ENCODE data around the gene IL12RB2.

Gene IL12RB2

GRCh38 chr1:67430358-67431155 lies 122.9 kb downstream of the IL12RB2 start, which contains the start of gene SERBP1:
SERBP1 (minus strand) TSS chr1:67430402; CDS start chr1:67430300, 102 bp downstream.
- Mint-ChIP-seq H3K27me3 (no peaks in the 10 kb centered on the region), H3K4me1 (ENCODE audit: low read depth) (peaks cover 50% of the 10 kb centered on the region), H3K27ac (peak within 1 kb of the TSS; percentile 95), H3K4me3 (peak within 1 kb of the TSS; percentile 97), H3K9me3 (no peaks in the 10 kb centered on the region), H3K36me3 (ENCODE audit: low read depth) (peaks cover 35% of the 10 kb centered on the region)
- intact Hi-C loops (cut with micrococcal nuclease), result loop anchor here (2.0 to 10.0 kb wide), 3 partner anchors 252 to 500 kb away; partner anchors contain the start of gene SLC35D1

GRCh38 chr1:67431156-67431765 lies 123.6 kb downstream of the IL12RB2 start:
- intact Hi-C loops (cut with micrococcal nuclease), result loop anchor here (2.0 to 10.0 kb wide), 3 partner anchors 251 to 500 kb away; partner anchors contain the start of gene SLC35D1
- Mint-ChIP-seq H3K27me3 (no peaks in the 10 kb centered on the region), H3K9me3 (no peaks in the 10 kb centered on the region), H3K4me1 (ENCODE audit: low read depth) (peaks cover 46% of the 10 kb centered on the region), H3K36me3 (ENCODE audit: low read depth) (peaks cover 28% of the 10 kb centered on the region), H3K4me3 (peak overlapping the region; percentile 97), H3K27ac (peak overlapping the region; percentile 95)

GRCh38 chr1:67431869-67432578 lies 124.4 kb downstream of the IL12RB2 start:
- Mint-ChIP-seq H3K4me1 (ENCODE audit: low read depth) (peaks cover 51% of the 10 kb centered on the region), H3K27ac (peak overlapping the region; percentile 4), H3K4me3 (no peak overlapping the region), H3K27me3 (no peaks in the 10 kb centered on the region), H3K36me3 (ENCODE audit: low read depth) (peaks cover 27% of the 10 kb centered on the region), H3K9me3 (no peaks in the 10 kb centered on the region)
- intact Hi-C loops (cut with micrococcal nuclease), result loop anchor here (2.0 to 10.0 kb wide), 3 partner anchors 250 to 501 kb away; partner anchors contain the start of gene SLC35D1

- Mint-ChIP-seq H3K27me3 (no peaks in the 10 kb centered on the region), H3K36me3 (ENCODE audit: low read depth) (peaks cover 27% of the 10 kb centered on the region), H3K4me3 (no peak overlapping the region), H3K4me1 (ENCODE audit: low read depth) (peaks cover 44% of the 10 kb centered on the region), H3K27ac (peak overlapping the region; percentile 18), H3K9me3 (no peaks in the 10 kb centered on the region)
- intact Hi-C loops (cut with micrococcal nuclease), result loop anchor here (5.0 to 10.0 kb wide), 2 partner anchors 250 to 378 kb away; partner anchors contain the start of gene SLC35D1
Measured at GRCh38 chr1:67432745-67433144, 125.1 kb downstream of the IL12RB2 start.

- H3K4me1 Mint-ChIP-seq (ENCODE audit: low read depth), result peaks cover 43% of the 10 kb centered on the region
- H3K27me3 Mint-ChIP-seq, result no peaks in the 10 kb centered on the region
- H3K27ac Mint-ChIP-seq, result peak overlapping the region; percentile 18
- no peak overlapping the region for H3K4me3 Mint-ChIP-seq
- no peaks in the 10 kb centered on the region for H3K9me3 Mint-ChIP-seq
- H3K36me3 Mint-ChIP-seq (ENCODE audit: low read depth), result peaks cover 23% of the 10 kb centered on the region
- intact Hi-C loops (cut with micrococcal nuclease), result loop anchor here (5.0 to 10.0 kb wide), 2 partner anchors 248 to 379 kb away; partner anchors contain the start of gene SLC35D1
Measured at GRCh38 chr1:67433837-67434236, 126.2 kb downstream of the IL12RB2 start.

- H3K9me3 Mint-ChIP-seq, result no peaks in the 10 kb centered on the region
- H3K36me3 Mint-ChIP-seq (ENCODE audit: low read depth), result peaks cover 17% of the 10 kb centered on the region
- no peaks in the 10 kb centered on the region for H3K27me3 Mint-ChIP-seq
- peaks cover 43% of the 10 kb centered on the region for H3K4me1 Mint-ChIP-seq (ENCODE audit: low read depth)
- H3K27ac Mint-ChIP-seq, result peak overlapping the region; percentile 18
- H3K4me3 Mint-ChIP-seq, result no peak overlapping the region
- intact Hi-C loops (cut with micrococcal nuclease), result loop anchor here (5.0 to 10.0 kb wide), 2 partner anchors 248 to 380 kb away; partner anchors contain the start of gene SLC35D1
Measured at GRCh38 chr1:67434491-67434890, 126.8 kb downstream of the IL12RB2 start.

- no peaks in the 10 kb centered on the region for H3K9me3 Mint-ChIP-seq
- H3K27me3 Mint-ChIP-seq, result no peaks in the 10 kb centered on the region
- H3K36me3 Mint-ChIP-seq (ENCODE audit: low read depth), result no peaks in the 10 kb centered on the region
- intact Hi-C loops (cut with micrococcal nuclease), result loop anchor here (10.0 kb wide), 1 partner anchor 382 kb away; the partner anchor contains the start of gene SLC35D1
- peaks cover 45% of the 10 kb centered on the region for H3K4me1 Mint-ChIP-seq (ENCODE audit: low read depth)
- H3K27ac Mint-ChIP-seq, result peak overlapping the region; percentile 14
- no peak overlapping the region for H3K4me3 Mint-ChIP-seq
Measured at GRCh38 chr1:67436511-67437055, 128.9 kb downstream of the IL12RB2 start.

GRCh38 chr1:67437961-67438360 lies 130.3 kb downstream of the IL12RB2 start:
- H3K4me1 Mint-ChIP-seq (ENCODE audit: low read depth), result peaks cover 43% of the 10 kb centered on the region
- intact Hi-C loops (cut with micrococcal nuclease), result loop anchor here (10.0 kb wide), 1 partner anchor 383 kb away; the partner anchor contains the start of gene SLC35D1
- H3K36me3 Mint-ChIP-seq (ENCODE audit: low read depth), result no peaks in the 10 kb centered on the region
- H3K4me3 Mint-ChIP-seq, result no peak overlapping the region
- H3K9me3 Mint-ChIP-seq, result no peaks in the 10 kb centered on the region
- H3K27ac Mint-ChIP-seq, result no peak overlapping the region
- no peaks in the 10 kb centered on the region for H3K27me3 Mint-ChIP-seq

- no peak overlapping the region for H3K4me3 Mint-ChIP-seq
- H3K9me3 Mint-ChIP-seq, result no peaks in the 10 kb centered on the region
- H3K27me3 Mint-ChIP-seq, result no peaks in the 10 kb centered on the region
- no peak overlapping the region for H3K27ac Mint-ChIP-seq
- peaks cover 28% of the 10 kb centered on the region for H3K4me1 Mint-ChIP-seq (ENCODE audit: low read depth)
- H3K36me3 Mint-ChIP-seq (ENCODE audit: low read depth), result no peaks in the 10 kb centered on the region
- intact Hi-C loops (cut with micrococcal nuclease), result loop anchor here (10.0 kb wide), 1 partner anchor 385 kb away; the partner anchor contains the start of gene SLC35D1
Measured at GRCh38 chr1:67439277-67440029, 131.8 kb downstream of the IL12RB2 start.

GRCh38 chr1:67440339-67440738 lies 132.7 kb downstream of the IL12RB2 start:
- Mint-ChIP-seq H3K36me3 (ENCODE audit: low read depth) (no peaks in the 10 kb centered on the region), H3K9me3 (no peaks in the 10 kb centered on the region), H3K4me3 (no peak overlapping the region), H3K4me1 (ENCODE audit: low read depth) (peaks cover 19% of the 10 kb centered on the region), H3K27me3 (no peaks in the 10 kb centered on the region), H3K27ac (no peak overlapping the region)
- intact Hi-C loops (cut with micrococcal nuclease), result no loop called here

GRCh38 chr1:67441183-67441582 lies 133.5 kb downstream of the IL12RB2 start:
- Mint-ChIP-seq H3K27ac (no peak overlapping the region), H3K4me1 (ENCODE audit: low read depth) (peaks cover 26% of the 10 kb centered on the region)

GRCh38 chr1:67441739-67442281 lies 134.1 kb downstream of the IL12RB2 start:
- intact Hi-C loops (cut with micrococcal nuclease), result no loop called here
- Mint-ChIP-seq H3K4me3 (no peak overlapping the region), H3K27ac (no peak overlapping the region), H3K36me3 (ENCODE audit: low read depth) (no peaks in the 10 kb centered on the region), H3K4me1 (ENCODE audit: low read depth) (peaks cover 23% of the 10 kb centered on the region), H3K27me3 (no peaks in the 10 kb centered on the region), H3K9me3 (no peaks in the 10 kb centered on the region)

More at GRCh38 chr1:67441183-67441582, 133.5 kb downstream of the IL12RB2 start:
- Mint-ChIP-seq H3K36me3 (ENCODE audit: low read depth) (no peaks in the 10 kb centered on the region), H3K27me3 (no peaks in the 10 kb centered on the region), H3K4me3 (no peak overlapping the region), H3K9me3 (no peaks in the 10 kb centered on the region)
- intact Hi-C loops (cut with micrococcal nuclease), result no loop called here
